ENCODE measurements around the gene MTLN. TPM values are rescaled to one million over a fixed set of nuclear protein-coding genes. Genes with fewer than 3 reads are reported as not detected.

MTLN gene
- total and polyA plus RNA-seq, 2 of the 8 experiments (the other 6 are each of a cell fraction or from before 2014, with no cell fraction given), result 38.6 to 104 TPM

DNA sequence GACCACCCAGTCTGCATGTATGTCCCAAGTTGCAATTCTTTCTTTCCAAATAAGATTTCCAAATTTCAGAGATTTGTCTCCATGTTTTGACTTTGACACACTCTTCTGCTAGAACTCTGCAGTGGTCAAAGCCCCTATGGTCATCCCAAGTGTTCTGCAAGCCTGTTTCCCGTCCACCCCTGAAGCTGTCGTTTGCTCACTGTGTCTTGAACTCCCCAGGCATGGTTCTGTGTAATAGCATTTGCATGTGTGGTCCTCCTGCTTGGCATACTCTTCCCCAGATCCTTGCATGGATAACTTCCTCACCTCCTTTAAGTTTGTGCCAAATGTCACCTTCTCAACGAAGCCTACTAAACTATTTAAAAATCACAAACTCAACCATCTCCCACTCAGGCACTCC is 3.9 kb upstream of the MTLN start (continued):
- TF ChIP-seq, protein P1, sequence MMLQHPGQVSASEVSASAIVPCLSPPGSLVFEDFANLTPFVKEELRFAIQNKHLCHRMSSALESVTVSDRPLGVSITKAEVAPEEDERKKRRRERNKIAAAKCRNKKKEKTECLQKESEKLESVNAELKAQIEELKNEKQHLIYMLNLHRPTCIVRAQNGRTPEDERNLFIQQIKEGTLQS (IDR thresholded peaks at IDR 0.05; ENCODE audit: insufficient read depth, low read depth, low read length), result no peak

Measured in H1 (cell line).